HCT116 (cell line): ENCODE measurements around the gene TEAD1. TPM values are rescaled to one million over a fixed set of nuclear protein-coding genes. Genes with fewer than 3 reads are reported as not detected.

Experiments
- ATAC-seq: fragments of 200-7000 bp; cut with Tn5 transposase; 2 replicates; pipeline ENCODE4 v1.9.1; 2020; ENCODE audit warnings: mild to moderate bottlenecking, moderate library complexity
- BruUV-seq: library from RNA; stranded (reverse); fragments of 400-500 nt; replicated peaks from 2 replicates; lab custom pipeline; 2021; lab: Mats Ljungman, UMichigan
- CTCF ChIA-PET: fragments of 300-600 bp; sonication (Branson Sonifier 250); formaldehyde crosslinking; loops from one replicate; lab custom pipeline; 2021; ENCODE audit warnings: antibody characterized with exemption; lab: Charles Lee
- POLR2A ChIA-PET: fragments of 300-600, 350-600 bp; sonication (Branson Sonifier 250); formaldehyde crosslinking; loops from one replicate; lab custom pipeline; 2021; ENCODE audit warnings: antibody characterized with exemption; lab: Charles Lee
- RAD21 ChIA-PET, 2 experiments: fragments of 300-600 bp; sonication (Branson Sonifier 250); formaldehyde crosslinking; loops; one replicate each; lab custom pipeline; 2023; ENCODE audit warnings: low total read pairs in 2 of 2; ENCODE audit not compliant: uncharacterized antibody in 2 of 2, unreplicated experiment in 2 of 2, low non-redundant PET in 1 of 2; lab: Charles Lee
- DNase-seq: peaks from one replicate; pipeline ENCODE4 v3.0.0-alpha.2; 2010; ENCODE audit warnings: low read depth, low spot score
- H2AFZ ChIP-seq: fragments of 200-600 bp; shearing (Covaris generic), sonication (generic); 2 replicates; pipeline ENCODE4 v1.6.1; 2017; ENCODE audit warnings: low read depth, mixed run types, mixed read lengths, antibody characterized with exemption, low read length; ENCODE audit not compliant: poor library complexity, severe bottlenecking
- H3K27ac ChIP-seq: 2 replicates; pipeline ENCODE4 v1.5.1; 2012; ENCODE audit warnings: low read depth, low read length
- H3K27me3 ChIP-seq: fragments of 200-600 bp; sonication (generic); 2 replicates; pipeline ENCODE4 v1.6.1; 2016; ENCODE audit warnings: mixed run types, low read length, mixed read lengths; ENCODE audit not compliant: insufficient read depth
- H3K36me3 ChIP-seq, 2 experiments: fragments of 200-500 bp in 1 of 2; fragments of 200-600 bp in 1 of 2; sonication (Bioruptor generic) in 1 of 2; sonication (generic) in 1 of 2; 2 replicates each; pipeline versions ENCODE4 v1.5.1 to v1.6.1; 2014 to 2016; ENCODE audit warnings: low read length in 2 of 2, inconsistent platforms in 1 of 2, mixed read lengths in 1 of 2, mixed run types in 1 of 2; ENCODE audit not compliant: insufficient read depth in 2 of 2, control insufficient read depth in 1 of 2
- H3K4me1 ChIP-seq, 2 experiments: fragments of 200-600 bp in 1 of 2; sonication (generic) in 1 of 2; 2 replicates each; pipeline versions ENCODE4 v1.5.1 to v1.6.1; 2012 to 2017; ENCODE audit warnings: low read length in 2 of 2, inconsistent platforms in 1 of 2, mild to moderate bottlenecking in 1 of 2, mixed read lengths in 1 of 2, mixed run types in 1 of 2, moderate library complexity in 1 of 2; ENCODE audit not compliant: insufficient read depth in 2 of 2, control insufficient read depth in 1 of 2
- H3K4me2 ChIP-seq: fragments of 200-600 bp; sonication (generic); 2 replicates; pipeline ENCODE4 v1.6.1; 2017; ENCODE audit warnings: mixed run types, low read length, mixed read lengths
- H3K4me3 ChIP-seq, 2 experiments: fragments of 200-600 bp in 1 of 2; sonication (generic) in 1 of 2; replicated peaks in 1 of 2; 2 replicates each; pipeline ENCODE4 v1.5.1; 2011 to 2016; ENCODE audit warnings: low read length in 2 of 2, control low read depth in 1 of 2, low read depth in 1 of 2, mild to moderate bottlenecking in 1 of 2, mixed read lengths in 1 of 2, mixed run types in 1 of 2
- H3K79me2 ChIP-seq: fragments of 200-600 bp; sonication (generic); 2 replicates; pipeline ENCODE4 v1.6.1; 2017; ENCODE audit warnings: mild to moderate bottlenecking, mixed run types, low read length, moderate library complexity, mixed read lengths; ENCODE audit not compliant: insufficient read depth
- H3K9ac ChIP-seq: fragments of 200-600 bp; sonication (generic); 2 replicates; pipeline ENCODE4 v1.6.1; 2016; ENCODE audit warnings: low read length, mixed read lengths
- H3K9me2 ChIP-seq: fragments of 200-600 bp; sonication (generic), shearing (Covaris generic); 2 replicates; pipeline ENCODE4 v1.6.1; 2017; ENCODE audit warnings: mixed run types, mild to moderate bottlenecking, moderate library complexity; ENCODE audit not compliant: insufficient read depth
- H3K9me3 ChIP-seq, 2 experiments: fragments of 200-500 bp in 1 of 2; fragments of 200-600 bp in 1 of 2; sonication (Bioruptor generic) in 1 of 2; sonication (generic) in 1 of 2; 2 replicates each; pipeline ENCODE4 v1.6.1; 2014 to 2017; ENCODE audit warnings: low read length in 2 of 2, mixed read lengths in 2 of 2, inconsistent platforms in 1 of 2, low read depth in 1 of 2, mild to moderate bottlenecking in 1 of 2, mixed run types in 1 of 2, moderate library complexity in 1 of 2; ENCODE audit not compliant: control insufficient read depth in 1 of 2, insufficient read depth in 1 of 2
- H4K20me1 ChIP-seq: fragments of 200-600 bp; sonication (generic), shearing (Covaris generic); 2 replicates; pipeline ENCODE4 v1.6.1; 2017; ENCODE audit warnings: mixed run types, mild to moderate bottlenecking, moderate library complexity; ENCODE audit not compliant: insufficient read depth
- CBX3 ChIP-seq: IDR thresholded peaks from 2 replicates; pipeline ENCODE4 v1.6.1; 2012; ENCODE audit warnings: low read depth
- CEBPB ChIP-seq: IDR thresholded peaks from 2 replicates; pipeline ENCODE4 v1.6.1; 2012; ENCODE audit warnings: low read depth
- CTCF ChIP-seq, 3 experiments: fragments of 200-600 bp in 1 of 3; sonication (generic) in 1 of 3; IDR thresholded peaks in 2 of 3; conservative IDR thresholded peaks in 1 of 3; 2 replicates each; pipeline ENCODE4 v1.5.1; 2012 to 2017; ENCODE audit warnings: low read depth in 2 of 3, low read length in 2 of 3, antibody characterized with exemption in 1 of 3, borderline replicate concordance in 1 of 3, control low read depth in 1 of 3, mild to moderate bottlenecking in 1 of 3, mixed read lengths in 1 of 3, mixed run types in 1 of 3, moderate library complexity in 1 of 3; ENCODE audit not compliant: insufficient read depth in 1 of 3
- ELF1 ChIP-seq: IDR thresholded peaks from 2 replicates; pipeline ENCODE4 v1.6.1; 2012; ENCODE audit warnings: low read depth, borderline replicate concordance
- EZH2 ChIP-seq: fragments of 200-600 bp; sonication (generic); IDR thresholded peaks from 2 replicates; pipeline ENCODE4 v1.6.1; 2017; ENCODE audit warnings: antibody characterized with exemption, mixed run types
- FOSL1 ChIP-seq: IDR thresholded peaks from 2 replicates; pipeline ENCODE4 v1.6.1; 2012; ENCODE audit warnings: low read depth
- POLR2A ChIP-seq: IDR thresholded peaks from 2 replicates; pipeline ENCODE4 v1.7.0; 2011; ENCODE audit warnings: borderline replicate concordance; ENCODE audit not compliant: insufficient read depth, insufficient read length; ENCODE audit errors: extremely low read depth
- RAD21 ChIP-seq: IDR thresholded peaks from 2 replicates; pipeline ENCODE4 v1.6.1; 2012; ENCODE audit warnings: low read depth, mild to moderate bottlenecking
- TCF7L2 ChIP-seq: IDR thresholded peaks from 2 replicates; pipeline ENCODE4 v1.7.0; 2011; ENCODE audit warnings: borderline replicate concordance, inconsistent platforms; ENCODE audit not compliant: insufficient read depth, insufficient read length; ENCODE audit errors: extremely low read depth
- YY1 ChIP-seq: IDR thresholded peaks from 2 replicates; pipeline ENCODE4 v1.6.1; 2011; ENCODE audit warnings: low read length, low read depth, moderate library complexity, mild to moderate bottlenecking; ENCODE audit not compliant: insufficient replicate concordance; ENCODE audit errors: extremely low read depth
- ZFX ChIP-seq: fragments of 450-650 bp; IDR thresholded peaks from 2 replicates; pipeline ENCODE4 v1.6.1; 2017
- intact Hi-C: fragments of 100-400 bp; cut with micrococcal nuclease; formaldehyde crosslinking; loops from 2 replicates; pipeline ENCODE4 v1.10.0; 2022
- total RNA-seq: library from RNA; stranded (reverse); gene quantifications from one replicate; pipeline ENCODE4 v1.2.1, GENCODE V29; 2021; ENCODE audit not compliant: unreplicated experiment

TEAD1 gene
- total RNA-seq, 1 experiment from 2014 or later = 103 TPM

GRCh38 chr11:12827929-12828812 is 153.9 kb downstream of the TEAD1 start:
- peak; percentile 53; the same call in 1 of the 2 replicates for ATAC-seq
- H3K36me3 ChIP-seq = no peaks in the 10 kb centered on the region
- no peak overlapping the region for H2AFZ ChIP-seq
- H3K9me3 ChIP-seq = no peaks in the 10 kb centered on the region
- peak overlapping the region; percentile 38 for H3K4me2 ChIP-seq
- H3K27ac ChIP-seq = no peak overlapping the region
- no peaks in the 10 kb centered on the region; the same call in 1 of the 2 replicates for H4K20me1 ChIP-seq
- ChIA-PET CTCF (no interaction called here), POLR2A (no interaction called here), RAD21 (no interaction called here)
- no peaks in the 10 kb centered on the region for H3K27me3 ChIP-seq
- no peak for DNase-seq
- H3K9ac ChIP-seq = no peak overlapping the region
- H3K4me3 ChIP-seq = no peak overlapping the region
- peaks cover 17 to 18% of the 10 kb centered on the region in 2 experiments; a peak in 3 of 4 replicates for H3K4me1 ChIP-seq
- no TSS peak for BruUV-seq
- no peaks in the 10 kb centered on the region for H3K9me2 ChIP-seq
- intact Hi-C loops = no loop called here
- H3K79me2 ChIP-seq = peaks cover 56% of the 10 kb centered on the region
- no peak for TF ChIP-seq ELF1
- no peak for TF ChIP-seq EZH2
- no peak for TF ChIP-seq CTCF (IDR thresholded peaks at IDR 0.05 in 2 of 3, conservative IDR thresholded peaks at IDR 0.05 in 1 of 3; ENCODE audit: borderline replicate concordance in 1 of 3, insufficient read depth in 1 of 3, low read depth in 2 of 3, low read length in 2 of 3)
- TF ChIP-seq POLR2A = no peak
- no peak for TF ChIP-seq FOSL1
- TF ChIP-seq ZFX = no peak
- no peak for TF ChIP-seq CEBPB
- no peak for TF ChIP-seq CBX3
- TF ChIP-seq RAD21 = no peak
- no peak for TF ChIP-seq TCF7L2
- no peak for TF ChIP-seq YY1
